Stimulated activated CD8-positive, alpha-beta memory T cell treated with anti-CD3 and anti-CD28 coated beads, Interleukin-2, amount 100 ng/mL, for 1 hour (primary cell): Measurements from ENCODE around the gene CPNE4.

Source experiments
- DNase-seq, 2 donors: peaks; one replicate each; pipeline ENCODE4 v3.0.0-alpha.2; 2020; ENCODE audit warnings: low read depth in 2 of 2

CPNE4 gene

GRCh38 chr3:131735544-131735943 lies 299.3 kb downstream of the CPNE4 start:
- no peak for DNase-seq

DNA sequence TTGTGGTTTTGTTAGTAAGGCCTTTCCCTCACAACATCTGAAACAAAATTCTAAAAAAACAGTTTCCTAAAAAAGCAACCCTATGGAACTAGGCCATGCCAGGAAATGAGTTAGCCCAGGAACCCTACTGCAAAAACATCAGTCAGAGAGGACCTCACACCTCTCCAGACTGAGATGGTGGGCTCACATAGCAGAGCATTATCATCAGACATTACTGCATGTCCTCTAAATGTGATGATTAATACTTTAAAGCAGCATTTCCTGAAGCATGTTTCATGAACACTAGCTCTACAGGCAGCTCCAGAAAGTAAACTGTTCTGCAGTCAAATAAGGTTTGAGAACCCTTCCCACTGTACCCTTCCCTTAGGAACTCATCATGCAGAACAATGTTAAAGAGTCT lies 299.7 kb downstream of the CPNE4 start:
- no peak for DNase-seq

DNA sequence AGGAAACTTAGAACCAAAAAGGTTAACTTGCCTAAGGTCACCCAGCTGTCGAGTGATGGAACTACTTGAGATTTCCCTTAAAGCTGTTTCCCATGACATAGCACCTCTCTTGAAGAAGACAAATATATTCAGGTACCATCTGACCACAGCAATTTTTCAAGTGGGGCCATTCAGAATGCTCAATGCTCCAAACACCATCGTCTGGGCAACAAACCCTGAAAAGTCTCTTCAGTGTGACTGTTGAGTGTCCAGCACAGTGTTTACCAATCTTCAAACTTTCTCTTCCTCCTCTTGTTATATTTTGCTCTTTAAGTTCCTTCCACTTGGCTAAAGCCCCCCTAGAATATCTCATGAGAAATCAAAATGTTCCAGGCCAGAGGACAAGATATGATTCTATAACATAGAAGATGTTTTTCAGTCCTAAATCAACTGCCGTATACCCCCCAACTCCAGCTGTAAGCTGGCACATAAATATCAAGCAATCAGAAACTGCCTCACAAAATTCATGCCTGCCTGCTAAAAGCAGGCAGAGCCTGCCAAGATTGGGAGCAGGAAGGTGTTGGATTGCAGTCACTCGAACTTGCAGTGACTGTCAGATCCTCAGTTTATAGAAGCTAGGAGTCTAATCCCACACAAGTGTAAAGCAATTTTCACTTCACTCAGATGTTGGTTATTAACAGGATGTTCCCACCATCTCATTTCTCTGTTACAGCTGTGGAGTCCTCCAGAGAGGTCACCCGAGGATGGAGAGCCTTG lies 301.6 kb downstream of the CPNE4 start:
- no peak for DNase-seq

DNA sequence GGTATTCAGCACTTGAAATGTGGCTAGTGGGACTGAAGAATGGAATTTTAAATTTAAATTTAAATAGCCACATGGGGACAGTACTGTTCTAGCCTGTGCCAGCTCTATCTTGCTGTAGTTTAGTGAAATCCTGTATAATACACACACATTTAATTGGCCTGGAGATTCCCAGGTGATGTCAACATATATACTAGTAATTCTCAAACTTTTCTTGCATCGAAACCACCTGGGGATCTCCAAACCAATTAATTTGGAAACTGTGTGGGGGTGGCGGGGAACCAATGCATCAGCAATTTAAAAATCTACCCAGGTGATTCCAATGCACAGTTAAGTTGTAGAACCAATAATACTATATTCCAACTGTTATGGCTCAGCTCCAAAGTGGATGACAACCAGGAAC lies 303.1 kb downstream of the CPNE4 start:
- no peak for DNase-seq

DNA sequence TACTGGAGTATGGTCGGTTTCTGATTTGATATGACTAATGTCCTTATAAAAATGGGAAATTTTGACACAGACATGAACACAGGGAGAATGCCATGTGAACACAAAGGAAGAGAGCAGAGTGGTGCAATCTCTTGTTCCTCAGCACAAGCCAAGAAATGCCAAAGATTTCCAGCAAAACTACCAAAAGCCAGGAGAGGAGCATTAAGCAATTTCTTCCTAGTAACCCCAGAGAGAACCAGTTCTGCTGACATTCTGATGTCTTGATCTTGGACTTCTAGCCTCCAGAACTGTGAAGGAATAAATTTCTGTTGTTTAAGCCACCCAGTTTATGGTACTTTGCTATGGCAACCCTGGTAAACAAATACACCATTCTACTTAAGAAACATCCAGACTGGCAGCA lies 304.2 kb downstream of the CPNE4 start:
- no peak for DNase-seq

GRCh38 chr3:131729643-131730017 lies 305.2 kb downstream of the CPNE4 start:
- no peak for DNase-seq

DNA sequence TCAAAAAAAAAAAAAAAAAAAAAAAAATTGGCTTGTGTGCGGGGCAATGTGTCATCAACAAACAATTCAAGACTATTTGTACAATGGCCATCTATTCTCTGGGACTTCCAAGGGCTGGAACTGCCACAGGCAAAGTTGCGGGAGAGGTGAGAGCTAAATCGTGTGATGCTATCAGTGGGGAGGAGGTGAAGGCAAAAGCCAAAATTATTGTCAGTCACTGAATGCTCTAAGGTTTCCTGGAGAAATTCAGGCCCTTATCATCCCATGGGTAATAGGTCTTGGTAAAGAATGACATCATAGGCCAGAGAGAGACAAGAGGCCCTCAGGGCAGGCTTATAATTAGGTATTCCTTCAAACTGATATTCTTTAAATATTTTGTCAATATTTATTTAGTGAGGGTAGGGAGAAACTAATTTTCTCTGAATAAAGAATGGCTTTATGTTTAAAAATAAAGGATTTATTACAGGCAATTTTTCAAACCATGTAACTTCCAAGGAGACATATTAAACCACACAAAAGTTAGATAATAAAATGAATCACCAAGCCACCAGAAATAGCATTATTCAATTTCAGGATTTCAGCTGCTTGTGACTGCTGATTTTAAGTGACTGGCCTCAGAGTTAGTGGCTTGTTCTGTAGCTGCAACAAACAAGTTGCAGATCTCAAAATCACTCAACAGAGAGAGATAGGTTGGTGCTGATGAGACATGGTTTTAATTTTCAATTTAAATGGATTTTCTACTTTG lies 305.7 kb downstream of the CPNE4 start:
- no peak for DNase-seq

- no peak for DNase-seq
Observed at GRCh38 chr3:131725414-131725813, 309.4 kb downstream of the CPNE4 start.

GRCh38 chr3:131723343-131723742 lies 311.5 kb downstream of the CPNE4 start:
- DNase-seq: no peak

DNA sequence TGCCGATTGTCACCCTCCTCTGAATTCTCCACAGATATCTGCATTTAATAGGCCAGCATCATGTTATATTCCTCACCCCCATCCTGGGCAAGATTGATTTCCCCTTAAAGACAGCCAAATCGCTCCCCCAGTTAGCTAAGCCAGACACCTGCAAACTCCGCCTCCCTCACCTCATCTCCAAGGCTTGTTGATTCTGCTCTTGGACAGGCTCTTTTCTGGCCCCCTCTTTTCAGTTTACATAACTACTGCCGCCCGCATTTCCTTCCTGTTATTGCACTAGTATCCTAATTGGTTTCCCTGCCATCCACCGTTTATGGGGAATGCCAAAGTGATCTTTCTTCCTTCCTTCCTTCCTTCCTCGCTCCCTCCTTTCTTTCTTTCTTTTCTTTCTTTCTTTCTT lies 317.3 kb downstream of the CPNE4 start:
- no peak for DNase-seq

- no peak for DNase-seq
Observed at GRCh38 chr3:131716943-131717342, 317.9 kb downstream of the CPNE4 start.

GRCh38 chr3:131716007-131716406 lies 318.8 kb downstream of the CPNE4 start:
- DNase-seq: no peak

- no peak for DNase-seq
Observed at GRCh38 chr3:131714585-131715220, 320.1 kb downstream of the CPNE4 start.

DNA sequence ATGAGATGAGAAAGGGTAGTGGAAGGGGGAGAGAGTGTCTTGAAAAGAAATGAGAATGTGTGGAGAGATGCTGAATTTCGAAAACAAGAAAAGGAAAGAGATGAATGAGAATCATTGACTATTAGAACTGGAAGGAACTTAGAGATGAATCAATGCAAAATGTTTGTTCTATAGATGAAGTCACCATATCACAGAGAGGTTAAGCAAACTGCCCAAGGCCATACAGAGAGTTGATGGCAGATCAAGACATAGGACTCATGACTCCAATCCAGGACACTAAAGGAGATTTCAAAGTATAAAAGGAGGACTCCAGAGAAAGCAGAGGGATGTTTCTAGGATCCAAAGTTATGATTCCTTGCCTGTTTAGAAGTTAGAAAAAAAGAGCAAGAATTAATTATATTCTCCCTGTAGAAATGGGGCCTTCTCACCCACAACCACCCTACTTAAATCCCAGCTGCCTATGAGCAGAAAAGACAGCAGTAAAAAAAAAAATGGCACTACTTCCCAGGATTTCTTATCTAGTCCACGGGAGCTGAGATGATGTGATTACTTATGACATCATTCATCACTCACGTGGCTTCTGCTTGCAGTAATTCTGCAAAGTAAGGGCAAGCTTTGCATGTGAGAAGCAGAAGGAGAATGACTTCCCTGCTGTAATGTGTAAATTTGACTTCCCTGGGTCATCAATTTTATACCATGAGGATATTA lies 321.2 kb downstream of the CPNE4 start:
- DNase-seq: no peak

DNA sequence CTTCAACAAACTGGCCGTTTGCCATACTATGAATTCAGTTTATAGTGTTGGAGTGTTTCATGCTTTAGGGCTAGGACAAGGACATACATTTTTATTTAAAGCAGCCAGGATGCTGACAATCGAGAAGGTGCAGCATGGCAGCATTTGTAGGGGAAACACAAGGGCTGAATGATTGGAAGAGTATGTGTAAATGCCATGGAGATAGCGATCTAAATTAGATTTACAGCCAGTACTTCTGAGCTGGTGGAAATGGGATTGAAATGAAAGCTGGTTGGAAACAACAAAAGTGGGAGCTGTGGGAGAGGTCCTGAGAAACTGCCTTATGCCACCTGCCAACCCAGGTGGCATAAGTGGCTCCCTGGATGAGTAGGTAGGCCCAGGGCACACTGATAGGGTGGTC lies 322.2 kb downstream of the CPNE4 start:
- no peak for DNase-seq

GRCh38 chr3:131711114-131711768 lies 323.6 kb downstream of the CPNE4 start:
- no peak for DNase-seq

DNA sequence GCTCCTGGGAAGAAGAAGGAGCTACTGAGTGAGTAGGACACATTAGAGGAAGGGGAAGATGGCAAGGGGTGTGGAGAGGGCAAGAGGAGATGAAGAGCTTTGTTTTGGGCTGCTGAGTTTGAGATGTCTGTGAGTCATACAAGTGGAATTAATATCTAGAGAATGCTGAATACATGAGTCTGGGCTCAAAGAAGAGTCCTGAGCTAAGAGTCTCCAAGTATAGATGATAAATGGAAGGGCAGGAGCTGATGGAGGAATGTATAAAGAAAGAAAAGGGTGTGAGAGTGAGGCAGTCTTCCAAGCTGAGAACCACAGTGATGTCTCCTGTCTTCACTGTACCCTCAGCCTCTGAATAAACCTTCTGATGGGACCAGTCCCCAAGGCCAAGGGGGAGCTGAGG lies 326.6 kb downstream of the CPNE4 start:
- DNase-seq: no peak

GRCh38 chr3:131705558-131706051 lies 329.2 kb downstream of the CPNE4 start:
- no peak for DNase-seq

GRCh38 chr3:131705099-131705498 lies 329.7 kb downstream of the CPNE4 start:
- DNase-seq: no peak

DNA sequence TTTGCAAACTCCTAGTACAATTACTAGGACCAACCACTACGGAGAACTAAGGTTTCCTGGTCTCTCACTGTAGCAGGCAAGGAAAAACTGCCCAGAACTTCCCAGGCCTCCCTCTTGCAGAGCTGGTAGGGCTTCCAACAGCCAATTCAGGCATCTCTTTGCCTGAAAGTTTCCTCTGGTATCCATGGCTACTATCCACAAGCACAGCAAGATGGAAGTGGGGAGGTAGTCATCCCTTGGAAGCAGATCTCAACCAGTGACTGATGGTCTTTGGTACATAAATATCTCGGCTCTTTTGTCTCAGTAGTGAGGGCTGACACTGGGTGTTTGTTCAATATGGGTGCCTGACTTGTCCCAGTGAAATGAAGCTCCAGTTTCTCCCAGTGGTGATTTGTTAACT lies 330.7 kb downstream of the CPNE4 start:
- DNase-seq: no peak

DNA sequence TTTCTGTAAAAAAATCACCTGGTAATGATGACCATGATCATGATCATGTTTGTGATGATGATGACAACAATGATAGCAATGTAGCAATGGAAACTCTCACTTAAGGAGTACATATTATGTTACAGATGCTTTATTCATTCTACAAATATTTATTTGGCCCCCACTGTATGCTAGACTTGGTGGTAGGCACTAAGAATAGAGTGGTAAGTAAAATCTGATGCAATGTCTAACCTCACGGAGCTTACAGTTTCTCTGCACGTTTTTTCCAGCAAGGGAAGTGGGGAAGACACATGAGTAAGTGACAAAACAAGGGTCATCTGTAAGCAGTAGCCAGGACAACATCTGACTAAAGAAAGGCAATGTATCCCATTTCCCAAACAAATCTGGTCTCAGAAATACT lies 332.7 kb downstream of the CPNE4 start:
- no peak for DNase-seq
